HTR-8/SVneo (cell line): ENCODE data around the gene FAM184A.

Experiments used
- DNase-seq: peaks from one replicate; pipeline ENCODE4 v3.0.0; 2011; ENCODE audit warnings: low spot score, mixed read lengths; ENCODE audit not compliant: insufficient read length
- FAIRE-seq: peaks from 2 replicates; lab custom pipeline; 2011; peaks lifted over from hg19 to GRCh38; lab: Jason Lieb, UNC

The FAM184A gene

GRCh38 chr6:119060255-119060907, 18.1 kb downstream of the FAM184A start:
- no peak for FAIRE-seq

DNA sequence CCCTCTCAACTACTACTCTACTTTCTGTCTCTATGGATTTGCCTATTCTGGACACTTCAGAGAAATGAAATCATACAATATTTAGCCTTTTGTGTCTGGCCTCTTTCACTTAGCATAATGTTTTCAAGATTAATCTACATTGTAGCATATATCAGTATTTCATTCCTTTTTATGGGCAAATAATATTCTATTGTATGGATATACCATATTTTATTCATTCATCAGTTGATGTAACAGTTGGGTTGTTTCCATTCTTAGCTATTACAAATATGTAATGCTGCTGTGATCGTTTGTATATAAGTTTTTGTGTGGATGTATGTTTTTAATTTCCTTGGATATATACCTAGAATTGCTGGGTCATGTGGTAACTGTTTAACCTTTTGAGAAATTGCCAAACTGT, 23.4 kb downstream of the FAM184A start:
- FAIRE-seq (no peak), DNase-seq (no peak)

More at GRCh38 chr6:119060255-119060907, 18.1 kb downstream of the FAM184A start:
- no peak for DNase-seq

DNA sequence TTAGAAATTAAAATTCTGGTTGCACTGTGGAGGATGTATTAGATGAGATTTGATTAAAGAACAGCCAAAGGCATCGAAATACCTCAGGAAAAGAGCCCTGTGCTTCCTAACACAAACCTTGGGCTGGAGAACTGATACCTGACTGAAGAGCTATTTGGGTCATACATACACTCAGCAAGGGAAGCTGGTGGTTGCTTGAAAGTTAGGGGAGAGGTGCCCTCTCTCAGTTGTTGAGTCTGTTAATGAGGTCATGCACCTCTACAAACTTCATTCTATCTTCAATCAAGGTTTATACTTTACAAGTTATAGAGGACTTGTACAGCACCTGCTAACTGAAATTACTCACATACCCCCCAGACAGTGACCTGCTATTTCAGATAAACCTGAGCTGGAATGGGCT, 25.5 kb downstream of the FAM184A start:
- FAIRE-seq: no peak
- DNase-seq: no peak

DNA sequence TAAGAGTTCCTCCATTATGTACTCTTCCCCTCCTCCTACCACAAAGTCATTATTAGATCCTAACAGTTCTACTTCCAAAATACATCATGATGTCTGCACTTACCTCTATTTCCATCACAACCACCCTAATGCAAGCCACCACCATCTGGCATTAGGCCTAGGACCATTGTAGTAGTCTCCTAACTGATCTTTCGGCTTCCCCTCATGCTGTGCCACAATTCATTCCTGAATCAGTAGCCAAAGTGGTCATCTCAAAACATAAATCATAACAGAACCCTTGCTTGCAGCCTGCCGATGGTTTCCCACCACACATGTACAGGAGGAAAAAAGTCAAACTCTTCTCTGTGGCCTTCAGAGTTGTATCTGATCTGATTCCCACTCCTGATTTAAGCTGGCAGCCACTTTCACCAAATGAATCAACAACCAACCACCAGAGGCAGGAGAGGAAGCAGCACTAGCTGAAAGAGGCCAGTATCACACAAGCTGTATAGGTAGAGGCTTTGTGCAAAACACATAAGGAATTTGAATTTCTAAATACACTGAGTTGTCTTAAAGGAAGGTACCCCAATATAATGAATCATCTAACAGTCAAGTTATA, 26.1 kb downstream of the FAM184A start:
- FAIRE-seq (no peak), DNase-seq (no peak)

GRCh38 chr6:119044255-119044654, 34.2 kb downstream of the FAM184A start:
- DNase-seq (no peak), FAIRE-seq (no peak)

- FAIRE-seq (no peak), DNase-seq (no peak)
These were observed 34.7 kb downstream of the FAM184A start for GRCh38 chr6:119043783-119044182.

DNA sequence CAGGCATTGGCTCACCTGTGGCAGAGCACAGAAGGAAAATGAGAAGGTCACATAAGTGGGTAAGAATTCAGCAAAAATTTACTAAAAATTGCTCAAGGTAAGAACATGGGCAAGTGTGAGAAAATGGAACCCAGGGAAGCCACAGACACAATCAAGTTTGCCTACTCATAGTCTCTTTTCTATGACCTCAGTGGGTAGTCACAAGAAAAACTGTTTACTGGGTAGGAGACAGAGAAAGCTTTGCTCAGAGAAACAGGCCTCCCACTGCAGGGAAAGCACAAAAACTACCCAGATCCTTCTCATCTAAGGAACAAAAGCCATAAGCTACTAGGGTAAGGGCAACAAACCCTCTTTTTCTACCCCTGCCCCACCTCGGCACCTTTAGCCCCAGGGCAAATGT, 35.2 kb downstream of the FAM184A start:
- no peak for FAIRE-seq
- no peak for DNase-seq

- no peak for DNase-seq
- no peak for FAIRE-seq
These were observed 37.8 kb downstream of the FAM184A start for GRCh38 chr6:119040636-119041035.

DNA sequence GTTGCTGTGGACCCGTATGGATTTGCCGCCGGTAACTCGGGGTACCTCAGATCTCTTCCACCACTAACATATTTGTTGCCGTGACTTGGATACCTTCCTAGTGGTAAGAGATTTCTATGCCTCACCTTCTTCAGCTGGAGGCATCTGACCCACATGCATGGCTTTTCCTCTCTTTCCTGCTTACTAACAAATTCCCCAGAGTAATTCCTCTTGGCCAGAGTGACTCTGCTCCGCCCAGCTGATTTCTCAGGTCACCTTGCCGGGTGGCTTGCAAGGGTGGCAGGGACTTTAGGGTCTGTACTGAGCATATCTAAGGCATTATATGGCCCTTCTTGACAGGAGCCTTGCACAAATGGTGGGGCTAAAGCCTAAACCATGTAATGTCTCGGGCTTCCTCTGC, 38.2 kb downstream of the FAM184A start:
- no peak for DNase-seq

GRCh38 chr6:119037941-119038623, 40.4 kb downstream of the FAM184A start:
- FAIRE-seq (no peak), DNase-seq (no peak)

More for the DNA sequence above, 38.2 kb downstream of the FAM184A start:
- FAIRE-seq: no peak

DNA sequence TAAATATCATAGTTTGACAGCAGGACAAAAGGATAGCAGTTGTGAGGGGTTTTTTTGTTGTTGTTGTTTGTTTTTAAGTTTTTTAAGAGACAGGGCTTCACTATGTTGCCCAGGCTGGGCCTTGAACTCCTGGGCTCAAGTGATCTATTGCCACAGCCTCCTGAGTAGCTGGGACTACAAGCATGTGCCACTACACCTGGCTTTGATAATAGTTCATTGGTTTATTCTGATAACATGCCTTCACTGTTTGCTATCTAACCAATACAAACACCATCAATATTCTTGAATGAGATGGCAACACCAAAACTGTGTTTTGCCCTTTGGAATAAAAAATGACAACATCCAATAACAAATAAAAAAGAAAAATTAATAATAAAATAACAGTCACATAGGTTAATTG, 41.2 kb downstream of the FAM184A start:
- no peak for DNase-seq
- no peak for FAIRE-seq

- no peak for DNase-seq
- no peak for FAIRE-seq
These were observed 42.4 kb downstream of the FAM184A start for GRCh38 chr6:119036081-119036480.

DNA sequence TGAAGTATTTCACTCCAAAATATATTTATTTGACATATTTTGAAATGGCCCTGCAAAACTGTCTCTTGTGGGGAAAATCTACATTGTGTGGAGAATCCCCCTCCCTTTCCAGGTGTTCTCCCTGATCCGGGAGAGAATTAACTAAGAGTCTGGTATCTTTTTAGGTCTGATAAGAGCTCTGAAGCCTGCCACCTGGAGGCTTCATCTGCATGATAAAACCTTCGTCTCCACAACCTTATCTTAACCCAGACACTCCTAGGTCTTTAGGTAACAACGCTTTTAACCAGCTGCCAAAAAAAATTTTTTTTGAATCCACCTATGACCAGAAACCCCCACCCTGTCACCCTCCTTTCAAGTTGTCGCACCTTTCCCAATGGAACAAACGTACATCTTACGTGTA, 43.0 kb downstream of the FAM184A start:
- DNase-seq (no peak), FAIRE-seq (no peak)

DNA sequence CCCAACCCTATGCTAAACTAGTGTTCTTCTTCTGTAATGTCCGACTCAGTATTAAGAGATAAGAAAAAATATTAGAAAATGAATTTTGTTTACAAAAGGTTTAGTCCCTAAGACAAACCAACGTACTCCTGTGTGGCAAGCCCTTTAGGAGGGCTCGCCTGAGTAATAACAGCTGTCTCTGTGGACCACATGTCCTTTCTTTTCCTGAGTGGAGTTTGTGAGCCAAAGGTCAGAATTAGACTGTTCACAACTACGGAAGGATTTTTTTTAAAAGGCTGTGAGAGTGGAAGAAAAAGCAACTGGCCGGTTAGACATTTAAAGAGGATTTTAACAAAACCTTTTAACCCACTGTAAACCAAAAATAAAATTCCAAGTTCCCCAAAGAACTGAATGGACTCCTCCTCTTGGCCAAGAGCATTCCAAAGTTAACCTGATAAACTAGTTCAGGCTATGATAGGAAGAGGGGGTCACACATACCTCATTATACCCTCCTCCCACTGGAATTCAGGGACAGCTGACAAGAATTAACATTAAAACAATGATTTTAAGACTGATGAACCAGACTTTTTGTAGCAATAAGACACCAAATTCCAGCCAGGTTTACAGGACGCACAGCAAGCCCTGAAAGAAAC, 43.5 kb downstream of the FAM184A start:
- FAIRE-seq: no peak
- DNase-seq: no peak

GRCh38 chr6:119032428-119032827, 46.0 kb downstream of the FAM184A start:
- FAIRE-seq (no peak), DNase-seq (no peak)

DNA sequence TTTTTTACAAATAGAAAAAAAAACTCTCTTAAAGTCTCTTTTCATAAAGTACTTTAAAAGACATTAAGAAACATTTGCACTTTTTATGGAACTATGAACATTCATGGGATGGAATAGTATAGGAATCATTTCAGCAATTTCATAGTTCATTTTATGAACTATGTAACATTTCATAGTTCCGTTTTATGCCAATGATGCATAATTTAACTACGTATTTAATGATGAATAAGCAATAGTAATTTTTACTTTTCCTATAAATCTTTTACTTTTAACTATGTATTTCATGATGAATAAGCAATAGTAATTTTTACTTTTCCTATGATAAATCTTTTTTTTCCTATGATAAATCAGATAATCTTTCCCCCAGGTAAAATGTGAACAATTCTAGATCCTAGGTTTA, 47.7 kb downstream of the FAM184A start:
- FAIRE-seq (no peak), DNase-seq (no peak)

- DNase-seq (no peak), FAIRE-seq (no peak)
These were observed 50.4 kb downstream of the FAM184A start for GRCh38 chr6:119028091-119028490.

DNA sequence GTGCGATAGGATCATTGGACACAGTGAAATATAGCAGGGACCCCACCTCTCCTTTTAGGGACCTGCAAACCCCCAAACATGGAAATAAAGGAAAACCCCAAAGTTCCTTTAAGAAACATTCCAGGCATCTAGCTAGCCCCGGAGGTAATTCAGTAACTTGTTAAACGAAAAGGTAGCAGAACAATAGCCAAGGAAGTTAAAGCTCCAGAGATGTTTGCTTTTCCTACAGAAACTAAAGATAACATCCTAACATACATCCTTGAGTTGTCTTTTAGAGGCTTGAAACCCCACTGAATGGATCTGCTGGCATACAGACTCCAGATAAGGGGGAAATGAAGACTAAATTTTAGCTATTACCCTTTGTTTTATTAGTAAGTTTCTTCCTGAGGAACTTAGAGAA, 51.0 kb downstream of the FAM184A start:
- DNase-seq (no peak), FAIRE-seq (no peak)

- no peak for FAIRE-seq
- DNase-seq: no peak
These were observed 51.6 kb downstream of the FAM184A start for GRCh38 chr6:119026822-119027221.

GRCh38 chr6:119025793-119026192, 52.7 kb downstream of the FAM184A start:
- DNase-seq (no peak), FAIRE-seq (no peak)

DNA sequence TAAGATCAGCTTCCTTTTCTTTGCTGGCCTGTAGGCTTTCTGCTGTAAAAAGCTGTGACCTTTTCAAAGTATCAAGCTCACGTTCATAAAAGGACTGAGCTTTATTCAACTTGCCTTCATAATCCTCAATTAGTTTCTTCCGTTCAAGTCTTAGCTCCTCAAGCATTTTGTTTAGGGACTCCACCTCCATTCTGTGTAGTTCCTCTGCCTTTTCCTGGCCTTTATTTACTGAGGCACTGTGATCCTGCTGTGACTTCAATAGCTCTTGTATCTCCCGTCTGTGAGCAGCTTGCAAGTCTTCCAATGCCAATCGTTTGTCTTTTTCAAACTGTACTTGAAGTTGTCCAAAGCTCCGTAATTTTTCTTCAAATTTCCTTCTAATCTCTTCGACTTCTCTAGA, 54.4 kb downstream of the FAM184A start:
- FAIRE-seq (no peak), DNase-seq (no peak)
